Stimulated activated CD8-positive, alpha-beta memory T cell treated with anti-CD3 and anti-CD28 coated beads, Interleukin-7, amount 100 ng/mL, for 24 hours (primary cell): ENCODE measurements around the gene RASA1.
"Not testable (repeated sequence)": the region's sequence is repeated elsewhere in the genome, so short reads cannot be mapped to it uniquely, and the experiment has no call there.

Source experiments
- DNase-seq: peaks from one replicate; pipeline ENCODE4 v3.0.0-alpha.2; 2020; ENCODE audit warnings: low read depth

RASA1 gene

GRCh38 chr5:87282269-87282668 lies 14.6 kb downstream of the RASA1 start:
- DNase-seq = no peak

DNA sequence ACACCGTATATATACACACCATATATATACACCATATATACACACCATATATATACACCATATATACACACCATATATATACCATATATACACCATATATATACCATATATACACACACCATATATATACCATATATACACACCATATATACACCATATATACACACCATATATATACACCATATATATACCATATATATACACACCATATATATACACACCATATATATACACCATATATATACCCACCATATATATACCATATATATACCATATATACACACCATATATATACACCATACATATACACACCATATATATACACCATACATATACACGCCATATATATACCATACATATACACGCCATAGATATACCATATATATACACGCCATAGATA lies 19.6 kb downstream of the RASA1 start:
- not testable (repeated sequence) for DNase-seq

GRCh38 chr5:87298692-87299362 lies 31.1 kb downstream of the RASA1 start:
- no peak for DNase-seq

DNA sequence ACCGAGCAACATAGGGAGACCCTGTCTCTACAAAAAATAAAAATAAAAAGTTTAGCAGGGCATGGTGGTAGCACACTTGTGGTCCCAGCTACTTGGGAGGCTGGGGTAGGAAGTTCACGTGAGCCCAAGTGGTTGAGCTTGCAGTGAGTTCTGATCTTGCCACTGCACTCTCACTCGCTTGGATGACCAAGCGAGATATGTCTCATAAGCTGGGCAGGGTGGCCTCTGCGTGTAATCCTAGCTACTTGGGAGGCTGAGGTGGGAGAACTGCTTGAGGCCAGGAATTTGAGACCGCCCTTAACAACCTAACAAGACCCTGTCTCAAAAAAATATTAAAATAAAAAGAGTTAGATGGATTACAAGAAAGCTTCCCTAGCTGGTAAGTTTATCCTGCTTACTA lies 32.5 kb downstream of the RASA1 start:
- no peak for DNase-seq

GRCh38 chr5:87300744-87301143 lies 33.1 kb downstream of the RASA1 start:
- peak; percentile 14 for DNase-seq

DNA sequence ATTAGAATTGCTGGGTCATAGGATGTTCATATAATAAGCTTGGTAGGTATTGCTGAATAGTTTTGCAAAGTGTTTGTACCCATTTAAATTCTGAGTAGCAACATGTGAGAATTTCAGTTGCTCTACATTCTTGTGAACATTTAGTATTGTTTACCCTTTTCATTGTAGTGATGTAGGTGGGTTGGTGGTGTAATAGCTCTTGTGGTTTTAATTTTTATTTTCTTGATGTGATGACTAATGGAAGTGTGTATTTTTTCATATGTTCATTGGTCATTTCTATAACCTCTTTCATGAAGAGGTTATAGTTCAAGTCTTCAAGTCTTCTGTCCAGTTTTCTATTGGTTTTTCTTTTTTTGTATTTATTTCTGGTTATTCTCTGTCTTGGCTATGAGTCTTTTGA lies 34.4 kb downstream of the RASA1 start:
- DNase-seq = no peak

GRCh38 chr5:87303324-87303723 lies 35.6 kb downstream of the RASA1 start:
- no peak for DNase-seq

DNA sequence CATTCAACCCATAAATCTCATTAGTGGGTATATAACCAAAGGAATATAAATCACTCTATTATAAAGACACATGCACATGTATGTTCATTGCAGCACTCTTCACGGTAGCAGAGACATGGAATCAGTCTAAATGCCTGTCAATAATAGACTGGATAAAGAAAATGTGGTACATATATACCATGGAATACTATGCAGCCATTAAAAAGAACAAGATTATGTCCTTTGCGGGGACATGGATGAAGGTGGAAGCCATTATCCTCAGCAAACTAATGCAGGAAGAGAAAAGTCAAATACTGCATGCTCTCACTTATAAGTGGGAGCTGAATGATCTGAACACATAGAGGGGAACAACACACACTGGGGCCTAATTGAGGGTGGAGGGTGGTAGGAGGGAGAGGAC lies 38.4 kb downstream of the RASA1 start:
- DNase-seq = not testable (repeated sequence)

DNA sequence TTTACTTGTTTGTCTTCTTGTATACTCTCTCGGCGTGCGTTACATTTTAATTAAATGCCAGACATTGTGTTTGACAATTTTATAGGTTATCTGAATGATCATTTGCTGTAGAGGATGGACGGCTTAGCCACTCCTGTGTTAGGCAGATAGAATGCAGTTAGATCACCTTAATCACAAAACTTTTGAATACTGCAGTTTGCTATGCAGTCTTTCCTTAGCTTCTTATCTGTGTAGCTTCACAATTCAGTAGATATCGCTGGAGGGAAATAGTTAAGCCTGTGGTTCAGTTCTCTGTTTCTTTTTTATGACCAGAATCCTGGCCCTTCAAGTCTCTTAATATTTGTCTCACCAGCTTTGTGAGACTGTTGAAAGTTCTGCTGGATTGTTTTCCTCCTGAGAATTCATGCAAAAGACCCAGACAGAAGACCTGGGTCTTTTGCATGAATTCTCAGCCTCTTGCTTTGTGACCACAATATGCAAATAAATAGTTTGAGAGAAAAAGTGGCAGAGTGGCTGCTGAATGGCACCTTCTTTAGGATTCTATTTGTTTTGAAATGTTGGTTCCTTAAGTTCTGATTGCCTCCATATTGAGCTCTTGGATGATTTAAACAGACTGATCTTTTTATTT lies 40.2 kb downstream of the RASA1 start:
- no peak for DNase-seq

GRCh38 chr5:87311405-87312279 lies 44.0 kb downstream of the RASA1 start:
- DNase-seq = no peak

- DNase-seq = no peak
These were observed 45.5 kb downstream of the RASA1 start for GRCh38 chr5:87313216-87313615.

DNA sequence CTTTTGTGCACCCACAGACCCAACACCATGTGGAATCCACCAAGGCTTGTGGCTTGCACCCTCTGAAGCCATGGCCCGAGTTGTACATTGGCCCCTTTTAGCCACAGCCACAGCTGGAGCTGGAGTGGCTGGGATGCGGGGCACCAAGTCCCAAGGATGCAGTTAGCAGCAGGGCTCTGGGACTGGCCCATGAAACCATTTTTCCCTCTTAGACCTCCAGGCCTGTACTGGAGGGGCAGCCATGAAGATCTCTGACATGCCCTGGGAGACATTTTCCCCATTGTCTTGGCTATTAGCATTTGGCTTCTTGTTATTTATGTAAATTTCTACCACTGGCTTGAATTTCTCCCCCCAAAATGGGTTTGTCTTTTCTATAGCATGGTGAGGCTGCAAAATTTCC lies 51.8 kb downstream of the RASA1 start:
- DNase-seq = no peak

DNA sequence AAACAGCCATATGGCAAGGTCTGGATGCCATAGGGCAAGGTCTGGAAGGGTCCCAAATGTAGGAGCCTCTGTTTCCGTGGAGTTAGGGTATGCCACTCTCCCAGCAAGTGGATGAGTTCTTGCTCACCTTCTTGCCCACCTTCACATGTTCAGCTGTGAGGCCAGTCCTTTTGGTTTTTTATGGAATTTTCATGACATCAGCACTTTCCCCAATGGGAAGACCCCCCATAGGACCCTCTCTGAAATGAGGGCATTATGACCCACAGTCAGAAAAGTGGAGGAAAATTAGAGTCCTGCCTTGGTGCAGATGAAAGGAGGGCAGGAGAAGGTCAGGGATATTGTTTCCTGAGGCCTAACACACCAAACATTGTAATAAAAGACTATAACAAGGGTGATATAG lies 53.9 kb downstream of the RASA1 start:
- DNase-seq = no peak

- no peak for DNase-seq
These were observed 54.7 kb downstream of the RASA1 start for GRCh38 chr5:87322381-87322780.

DNA sequence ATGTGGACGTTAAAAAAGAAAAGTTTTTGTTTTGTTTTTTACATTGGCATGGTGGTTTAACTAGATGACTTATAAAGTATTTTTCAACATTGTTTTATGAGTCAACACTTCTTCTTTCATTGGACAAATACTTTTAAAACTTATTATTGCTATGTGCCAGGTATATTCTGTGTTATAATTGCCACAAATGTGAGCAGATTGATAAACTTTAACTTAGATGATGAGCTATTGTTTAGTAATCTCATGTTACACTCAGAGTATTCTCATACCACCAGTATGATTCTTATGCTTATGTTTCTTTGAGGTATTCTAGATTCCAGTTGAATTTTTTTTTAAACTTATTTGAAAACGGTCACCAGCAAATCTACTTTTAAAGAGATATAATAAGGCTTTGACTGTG lies 60.3 kb downstream of the RASA1 start:
- no peak for DNase-seq

- DNase-seq = no peak
These were observed 61.4 kb downstream of the RASA1 start for GRCh38 chr5:87329114-87329513.

- no peak for DNase-seq
These were observed 72.3 kb downstream of the RASA1 start for GRCh38 chr5:87339986-87340385.

DNA sequence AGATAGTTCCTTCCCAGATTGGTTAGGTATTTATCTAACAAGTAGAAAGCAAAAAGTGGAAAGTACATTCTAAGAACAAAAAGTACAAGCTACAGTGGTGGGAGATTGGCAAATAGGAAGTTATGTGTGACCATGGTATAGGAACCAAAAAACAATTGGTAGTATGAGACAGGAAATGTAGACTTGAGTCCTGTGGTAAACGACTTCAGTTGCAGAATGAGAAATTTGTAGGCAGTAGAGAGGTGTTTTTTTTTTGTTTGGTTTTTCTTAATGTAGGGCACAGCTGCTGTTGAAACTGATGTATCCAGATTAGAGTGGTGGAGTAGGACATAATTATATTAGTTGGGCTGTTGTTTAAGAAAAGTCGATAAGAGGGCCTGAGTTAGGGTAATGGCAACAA lies 73.0 kb downstream of the RASA1 start:
- DNase-seq = no peak

GRCh38 chr5:87347272-87347671 lies 79.6 kb downstream of the RASA1 start:
- no peak for DNase-seq

GRCh38 chr5:87347841-87348240 lies 80.2 kb downstream of the RASA1 start:
- DNase-seq = no peak

DNA sequence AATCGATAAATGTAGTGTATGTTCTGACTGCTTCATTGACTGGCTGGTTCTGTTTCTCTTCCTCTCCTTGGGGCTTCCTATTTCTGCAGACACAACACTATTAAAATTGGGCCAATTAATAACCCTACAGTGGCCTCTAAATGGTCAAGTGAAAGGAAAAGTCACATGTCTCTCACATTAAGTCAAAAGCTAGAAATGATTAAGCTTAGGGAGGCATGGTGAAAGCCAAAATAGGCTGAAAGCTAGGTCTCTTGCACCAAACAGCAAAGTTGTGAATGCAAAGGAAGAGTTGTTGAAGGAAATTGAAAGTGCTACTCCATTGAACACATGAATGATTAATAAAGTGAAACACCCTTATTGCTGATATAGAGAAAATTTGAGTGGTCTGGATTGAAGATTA lies 86.8 kb downstream of the RASA1 start:
- DNase-seq = no peak

DNA sequence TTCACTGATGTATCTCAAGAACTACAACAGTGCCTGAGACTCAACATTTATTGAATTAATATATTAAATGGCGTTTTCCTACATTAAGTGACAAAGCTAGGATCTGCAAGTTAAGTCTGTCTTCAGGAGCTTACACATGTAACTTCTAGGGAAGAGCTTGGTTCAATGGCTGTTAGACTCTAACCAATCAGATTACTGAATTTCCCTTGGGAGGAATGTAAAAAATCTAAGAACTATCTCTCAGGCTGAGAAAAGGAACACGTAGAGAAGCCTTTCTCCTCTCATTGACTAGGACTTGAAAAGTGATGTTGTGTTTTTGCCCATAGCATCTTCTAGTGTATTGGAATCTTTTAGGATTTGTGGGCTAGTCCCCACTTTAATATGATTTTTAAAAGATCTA lies 91.4 kb downstream of the RASA1 start:
- no peak for DNase-seq

GRCh38 chr5:87360132-87360531 lies 92.4 kb downstream of the RASA1 start:
- no peak for DNase-seq
